ENCODE results near the gene ZKSCAN5. TPM values are rescaled to one million over a fixed set of nuclear protein-coding genes. Genes with fewer than 3 reads are reported as not detected.
"Not testable (repeated sequence)": the region's sequence is repeated elsewhere in the genome, so short reads cannot be mapped to it uniquely, and the experiment has no call there.

Gene ZKSCAN5
- polyA plus RNA-seq, 1 donor from 2014 or later: 18.6 TPM

- no peak overlapping the region for H3K27ac ChIP-seq (ENCODE audit: low read length)
- no peaks in the 10 kb centered on the region for H3K27me3 ChIP-seq (ENCODE audit: insufficient read depth, low read depth, low read length)
- no peak overlapping the region for H2AFZ ChIP-seq (ENCODE audit: low read depth, low read length)
- H3F3A ChIP-seq (ENCODE audit: insufficient read depth, low read length, poor library complexity, severe bottlenecking): no peaks in the 10 kb centered on the region
- TF ChIP-seq TAF1 (IDR thresholded peaks at IDR 0.05; ENCODE audit: low read depth) (no peak), EP300 (conservative IDR thresholded peaks at IDR 0.05; ENCODE audit: poor library complexity, severe bottlenecking) (no peak), SMC3 (conservative IDR thresholded peaks at IDR 0.05; ENCODE audit: poor library complexity) (no peak), EZH2 (IDR thresholded peaks at IDR 0.05; ENCODE audit: borderline replicate concordance, insufficient read depth, low read length, poor library complexity, severe bottlenecking) (no peak), MXI1 (conservative IDR thresholded peaks at IDR 0.05; ENCODE audit: poor library complexity, severe bottlenecking) (no peak), CTCF (IDR thresholded peaks at IDR 0.05; ENCODE audit: poor library complexity, severe bottlenecking) (no peak), POLR2AphosphoS5 (IDR thresholded peaks at IDR 0.05) (no peak), RAD21 (conservative IDR thresholded peaks at IDR 0.05) (no peak)
- TF ChIP-seq, protein P1, sequence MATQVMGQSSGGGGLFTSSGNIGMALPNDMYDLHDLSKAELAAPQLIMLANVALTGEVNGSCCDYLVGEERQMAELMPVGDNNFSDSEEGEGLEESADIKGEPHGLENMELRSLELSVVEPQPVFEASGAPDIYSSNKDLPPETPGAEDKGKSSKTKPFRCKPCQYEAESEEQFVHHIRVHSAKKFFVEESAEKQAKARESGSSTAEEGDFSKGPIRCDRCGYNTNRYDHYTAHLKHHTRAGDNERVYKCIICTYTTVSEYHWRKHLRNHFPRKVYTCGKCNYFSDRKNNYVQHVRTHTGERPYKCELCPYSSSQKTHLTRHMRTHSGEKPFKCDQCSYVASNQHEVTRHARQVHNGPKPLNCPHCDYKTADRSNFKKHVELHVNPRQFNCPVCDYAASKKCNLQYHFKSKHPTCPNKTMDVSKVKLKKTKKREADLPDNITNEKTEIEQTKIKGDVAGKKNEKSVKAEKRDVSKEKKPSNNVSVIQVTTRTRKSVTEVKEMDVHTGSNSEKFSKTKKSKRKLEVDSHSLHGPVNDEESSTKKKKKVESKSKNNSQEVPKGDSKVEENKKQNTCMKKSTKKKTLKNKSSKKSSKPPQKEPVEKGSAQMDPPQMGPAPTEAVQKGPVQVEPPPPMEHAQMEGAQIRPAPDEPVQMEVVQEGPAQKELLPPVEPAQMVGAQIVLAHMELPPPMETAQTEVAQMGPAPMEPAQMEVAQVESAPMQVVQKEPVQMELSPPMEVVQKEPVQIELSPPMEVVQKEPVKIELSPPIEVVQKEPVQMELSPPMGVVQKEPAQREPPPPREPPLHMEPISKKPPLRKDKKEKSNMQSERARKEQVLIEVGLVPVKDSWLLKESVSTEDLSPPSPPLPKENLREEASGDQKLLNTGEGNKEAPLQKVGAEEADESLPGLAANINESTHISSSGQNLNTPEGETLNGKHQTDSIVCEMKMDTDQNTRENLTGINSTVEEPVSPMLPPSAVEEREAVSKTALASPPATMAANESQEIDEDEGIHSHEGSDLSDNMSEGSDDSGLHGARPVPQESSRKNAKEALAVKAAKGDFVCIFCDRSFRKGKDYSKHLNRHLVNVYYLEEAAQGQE (IDR thresholded peaks at IDR 0.05; ENCODE audit: borderline replicate concordance): no peak
- no peaks in the 10 kb centered on the region for H3K79me2 ChIP-seq (replicated peaks; ENCODE audit: insufficient read depth, low read length)
- H3K9me3 ChIP-seq (ENCODE audit: low read length): peaks cover 5% of the 10 kb centered on the region
- H3K9me2 ChIP-seq (ENCODE audit: insufficient read depth, low read length): no peaks in the 10 kb centered on the region
- no peak overlapping the region for H3K4me3 ChIP-seq (ENCODE audit: low read length)
- no peak overlapping the region for H3K4me2 ChIP-seq (ENCODE audit: low read length)
- H4K20me1 ChIP-seq (ENCODE audit: insufficient read depth): no peaks in the 10 kb centered on the region
- H3K9ac ChIP-seq (ENCODE audit: low read length): no peak overlapping the region
- H3K36me3 ChIP-seq (ENCODE audit: insufficient read depth, low read length): peaks cover 6% of the 10 kb centered on the region
These were observed 38.7 kb downstream of the ZKSCAN5 start for GRCh38 chr7:99543081-99543671.

DNA sequence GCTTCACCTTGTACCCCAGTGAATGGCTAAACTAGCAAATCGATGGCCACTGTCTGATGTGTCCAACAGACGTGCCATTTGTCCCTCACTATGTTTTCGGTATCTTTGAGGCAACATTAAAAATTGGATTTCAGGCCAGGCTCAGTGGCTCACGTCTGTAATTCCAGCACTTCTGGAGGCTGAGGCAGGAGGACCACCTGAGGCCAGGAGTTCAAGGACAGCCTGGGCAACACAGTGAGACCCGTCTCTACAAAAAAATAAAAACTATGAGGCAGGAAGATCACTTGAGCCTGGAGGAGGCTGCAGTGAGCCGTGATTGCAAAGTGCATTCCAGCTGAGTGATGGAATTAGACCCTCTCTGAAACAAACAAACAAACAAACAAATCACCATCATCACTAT lies 39.5 kb downstream of the ZKSCAN5 start:
- Histone ChIP-seq H3K9ac (ENCODE audit: low read length) (no peak overlapping the region), H2AFZ (ENCODE audit: low read depth, low read length) (no peak overlapping the region), H3K36me3 (ENCODE audit: insufficient read depth, low read length) (peaks cover 9% of the 10 kb centered on the region), H3K27me3 (ENCODE audit: insufficient read depth, low read depth, low read length) (no peaks in the 10 kb centered on the region), H3K4me2 (ENCODE audit: low read length) (no peak overlapping the region), H3K79me2 (replicated peaks; ENCODE audit: insufficient read depth, low read length) (no peaks in the 10 kb centered on the region), H3K9me2 (ENCODE audit: insufficient read depth, low read length) (no peaks in the 10 kb centered on the region), H3K9me3 (ENCODE audit: low read length) (peaks cover 5% of the 10 kb centered on the region), H3K4me3 (ENCODE audit: low read length) (no peak overlapping the region), H3K27ac (ENCODE audit: low read length) (no peak overlapping the region), H4K20me1 (ENCODE audit: insufficient read depth) (no peaks in the 10 kb centered on the region), H3F3A (ENCODE audit: insufficient read depth, low read length, poor library complexity, severe bottlenecking) (no peaks in the 10 kb centered on the region)
- TF ChIP-seq, protein P1 (IDR thresholded peaks at IDR 0.05; ENCODE audit: borderline replicate concordance): no peak
- TF ChIP-seq MXI1 (conservative IDR thresholded peaks at IDR 0.05; ENCODE audit: poor library complexity, severe bottlenecking) (no peak), EZH2 (IDR thresholded peaks at IDR 0.05; ENCODE audit: borderline replicate concordance, insufficient read depth, low read length, poor library complexity, severe bottlenecking) (no peak)

DNA sequence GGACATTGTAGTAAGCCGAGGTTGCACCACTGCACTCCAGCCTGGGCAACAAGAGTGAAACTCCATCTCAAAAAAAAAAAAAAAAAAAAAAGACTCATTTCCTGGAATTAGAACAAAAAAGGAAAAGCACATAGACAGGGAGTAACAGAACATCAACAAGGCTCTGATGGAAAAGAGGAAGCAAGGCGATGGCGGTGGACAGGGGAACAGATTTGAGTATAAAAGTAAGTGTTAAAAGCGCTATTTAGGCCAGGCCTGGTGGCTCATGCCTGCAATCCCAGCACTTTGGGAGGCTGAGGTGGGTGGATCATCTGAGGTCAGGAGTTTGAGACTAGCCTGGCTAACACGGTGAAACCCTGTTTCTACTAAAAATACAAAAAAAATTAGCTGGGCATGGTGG lies 40.8 kb downstream of the ZKSCAN5 start:
- H3K9me3 ChIP-seq (ENCODE audit: low read length); H3K9ac ChIP-seq (ENCODE audit: low read length); H3F3A ChIP-seq (ENCODE audit: insufficient read depth, low read length, poor library complexity, severe bottlenecking); H3K27me3 ChIP-seq (ENCODE audit: insufficient read depth, low read depth, low read length); H3K36me3 ChIP-seq (ENCODE audit: insufficient read depth, low read length); H3K9me2 ChIP-seq (ENCODE audit: insufficient read depth, low read length); H3K4me3 ChIP-seq (ENCODE audit: low read length); H3K4me2 ChIP-seq (ENCODE audit: low read length); H3K27ac ChIP-seq (ENCODE audit: low read length); H2AFZ ChIP-seq (ENCODE audit: low read depth, low read length); H4K20me1 ChIP-seq (ENCODE audit: insufficient read depth); H3K79me2 ChIP-seq (replicated peaks; ENCODE audit: insufficient read depth, low read length): not testable (repeated sequence)

GRCh38 chr7:99549545-99549944 lies 45.1 kb downstream of the ZKSCAN5 start:
- not testable (repeated sequence) for H3K9ac ChIP-seq (ENCODE audit: low read length); H3K36me3 ChIP-seq (ENCODE audit: insufficient read depth, low read length); H4K20me1 ChIP-seq (ENCODE audit: insufficient read depth); H2AFZ ChIP-seq (ENCODE audit: low read depth, low read length); H3K27ac ChIP-seq (ENCODE audit: low read length); H3K27me3 ChIP-seq (ENCODE audit: insufficient read depth, low read depth, low read length); H3K9me3 ChIP-seq (ENCODE audit: low read length); H3K4me3 ChIP-seq (ENCODE audit: low read length); H3K4me2 ChIP-seq (ENCODE audit: low read length); H3F3A ChIP-seq (ENCODE audit: insufficient read depth, low read length, poor library complexity, severe bottlenecking); H3K9me2 ChIP-seq (ENCODE audit: insufficient read depth, low read length)
- H3K79me2 ChIP-seq (replicated peaks; ENCODE audit: insufficient read depth, low read length): peaks cover 20% of the 10 kb centered on the region
